CD4-positive, alpha-beta T cell treated with Interleukin-6 at 100 ng/mL for 8 hours (primary cell): ENCODE measurements around the gene MAP2K6.

Experiments
- DNase-seq: peaks from one replicate; pipeline ENCODE4 v3.0.0-alpha.2; 2020; ENCODE audit warnings: mixed read lengths, low spot score

The MAP2K6 gene

GRCh38 chr17:69492410-69493071, 78.0 kb downstream of the MAP2K6 start:
- DNase-seq: no peak

GRCh38 chr17:69495787-69496186, 81.3 kb downstream of the MAP2K6 start:
- no peak for DNase-seq

- no peak for DNase-seq
Measured at GRCh38 chr17:69497161-69497560, 82.7 kb downstream of the MAP2K6 start.

- DNase-seq: no peak
Measured at GRCh38 chr17:69499318-69499717, 84.8 kb downstream of the MAP2K6 start.

- no peak for DNase-seq
Measured at GRCh38 chr17:69500911-69501429, 86.5 kb downstream of the MAP2K6 start.

GRCh38 chr17:69501591-69502468, 87.3 kb downstream of the MAP2K6 start:
- DNase-seq: no peak

- DNase-seq: no peak
Measured at GRCh38 chr17:69503711-69504110, 89.2 kb downstream of the MAP2K6 start.

- DNase-seq: no peak
Measured at GRCh38 chr17:69505740-69506139, 91.2 kb downstream of the MAP2K6 start.

GRCh38 chr17:69506489-69506888, 92.0 kb downstream of the MAP2K6 start:
- no peak for DNase-seq

GRCh38 chr17:69508814-69509213, 94.3 kb downstream of the MAP2K6 start:
- DNase-seq: no peak

GRCh38 chr17:69511250-69511649, 96.8 kb downstream of the MAP2K6 start:
- DNase-seq: no peak

GRCh38 chr17:69512946-69513345, 98.4 kb downstream of the MAP2K6 start:
- DNase-seq: no peak

- DNase-seq: no peak
Measured at GRCh38 chr17:69516225-69516624, 101.7 kb downstream of the MAP2K6 start.

GRCh38 chr17:69516911-69517310, 102.4 kb downstream of the MAP2K6 start:
- no peak for DNase-seq

GRCh38 chr17:69518951-69519350, 104.5 kb downstream of the MAP2K6 start:
- DNase-seq: no peak

- no peak for DNase-seq
Measured at GRCh38 chr17:69523244-69523861, 108.9 kb downstream of the MAP2K6 start.

- no peak for DNase-seq
Measured at GRCh38 chr17:69524854-69525253, 110.4 kb downstream of the MAP2K6 start.

- peak; percentile 1 for DNase-seq
Measured at GRCh38 chr17:69525920-69526841, 111.7 kb downstream of the MAP2K6 start.

- no peak for DNase-seq
Measured at GRCh38 chr17:69528035-69528434, 113.5 kb downstream of the MAP2K6 start.

- DNase-seq: no peak
Measured at GRCh38 chr17:69533481-69534234, 119.2 kb downstream of the MAP2K6 start.

- no peak for DNase-seq
Measured at GRCh38 chr17:69534235-69534621, 119.7 kb downstream of the MAP2K6 start.
